Measurements from ENCODE around the gene THRSP.
A peak's percentile ranks its signal among the peaks of the same experiment; 100 is the strongest.
"Not testable (repeated sequence)": the region's sequence is repeated elsewhere in the genome, so short reads cannot be mapped to it uniquely, and the experiment has no call there.

The THRSP gene

DNA sequence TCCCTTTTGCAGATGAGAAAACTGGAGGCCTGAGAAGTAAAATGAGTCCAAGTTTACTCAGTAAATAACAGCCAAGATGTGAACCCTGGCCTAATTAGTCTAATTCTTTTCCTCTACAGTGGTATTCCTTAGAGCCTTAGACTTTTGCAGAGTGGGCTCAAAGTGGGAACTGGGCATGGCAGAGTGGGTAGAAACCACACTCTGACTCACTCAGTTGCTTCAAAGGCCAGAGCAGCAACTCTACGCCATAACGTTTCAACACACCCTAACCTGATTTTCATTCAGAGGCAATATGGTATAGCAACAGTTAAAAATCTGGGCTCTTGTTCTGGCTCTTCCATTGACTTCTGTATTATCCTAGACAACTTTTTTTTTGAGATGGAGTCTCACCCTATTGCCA is 2.8 kb downstream of the THRSP start:
- no peak for DNase-seq (ENCODE audit: low read depth)

DNA sequence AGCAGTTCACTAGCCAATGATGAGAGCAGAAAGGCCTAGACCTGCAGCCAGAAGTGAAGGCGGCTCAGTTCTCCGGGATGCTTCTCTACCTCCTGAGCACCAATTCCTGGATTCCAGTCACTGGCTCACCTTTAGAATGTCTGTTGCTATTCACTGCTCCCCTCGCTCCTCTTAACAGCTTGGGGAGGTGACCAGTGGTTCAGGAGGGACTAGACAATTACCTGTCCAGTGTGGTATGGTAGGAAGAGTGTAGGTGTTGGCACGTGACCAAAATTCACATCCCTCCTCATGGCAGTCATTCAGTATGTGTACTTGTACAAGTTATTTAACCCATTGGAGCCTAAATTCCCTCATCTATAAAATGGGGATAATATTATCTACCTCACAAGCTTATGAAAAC is 4.0 kb downstream of the THRSP start:
- no peak for DNase-seq (ENCODE audit: low read depth)

DNA sequence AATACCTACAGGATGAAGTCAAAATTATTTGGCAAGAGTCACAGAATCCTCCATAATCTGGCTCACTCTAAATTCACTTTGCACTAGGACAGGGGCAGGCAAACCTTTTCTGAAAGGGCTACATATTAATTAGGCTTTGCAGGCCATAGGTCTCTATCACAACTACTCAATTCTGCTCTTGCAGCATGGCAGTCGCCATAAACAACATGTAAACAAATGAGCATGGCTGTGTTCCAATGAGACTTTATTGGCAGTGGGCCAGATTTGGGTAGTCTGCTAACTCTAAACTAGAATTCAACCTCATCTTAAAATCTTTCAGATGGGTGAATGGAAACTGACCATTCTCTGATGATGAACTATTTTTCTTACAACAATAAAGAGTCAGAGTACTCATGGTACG is 5.8 kb downstream of the THRSP start:
- DNase-seq (ENCODE audit: low read depth) = no peak

DNA sequence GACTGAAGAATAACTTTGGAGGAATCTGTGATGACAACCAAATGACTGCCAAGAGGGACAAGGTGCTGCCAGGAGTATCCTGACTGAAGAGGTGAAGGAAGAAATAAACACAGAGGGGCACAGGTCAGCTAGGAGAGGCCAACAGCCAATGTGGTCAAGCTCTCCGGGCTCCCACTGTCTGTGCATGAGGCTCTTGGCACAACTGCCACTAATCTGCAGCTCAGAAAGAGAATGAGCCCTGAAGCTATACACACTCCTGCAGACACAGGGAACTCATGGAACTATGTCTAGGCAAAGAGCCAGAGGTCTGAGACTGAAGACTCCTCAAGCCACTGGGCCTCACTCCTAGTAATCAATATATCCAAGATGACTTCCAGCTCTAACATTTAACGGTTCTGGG is 7.0 kb downstream of the THRSP start:
- DNase-seq (ENCODE audit: low read depth) = no peak

- DNase-seq (ENCODE audit: low read depth) = no peak
These were observed 8.1 kb downstream of the THRSP start for GRCh38 chr11:78071717-78072116.

GRCh38 chr11:78072455-78072854 is 8.8 kb downstream of the THRSP start:
- no peak for DNase-seq (ENCODE audit: low read depth)

DNA sequence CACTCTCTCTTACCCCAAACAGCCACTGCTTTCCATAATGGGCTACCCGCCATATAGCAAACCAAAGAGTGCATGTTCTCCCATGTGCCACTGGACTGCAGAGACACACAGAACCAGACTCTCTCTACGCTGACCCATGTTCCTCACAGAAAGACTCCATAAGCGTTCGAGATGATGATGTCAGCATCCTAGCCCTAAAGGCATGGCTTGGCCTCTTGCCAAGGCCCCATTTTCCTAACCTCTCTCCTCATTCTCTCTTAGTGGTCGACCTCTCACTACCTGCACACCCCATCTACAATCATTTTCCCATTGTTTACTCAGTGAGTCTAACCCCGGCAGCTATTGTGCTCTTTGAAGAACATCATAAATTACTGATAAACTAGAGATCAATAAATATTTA is 11.1 kb downstream of the THRSP start:
- no peak for DNase-seq (ENCODE audit: low read depth)

DNA sequence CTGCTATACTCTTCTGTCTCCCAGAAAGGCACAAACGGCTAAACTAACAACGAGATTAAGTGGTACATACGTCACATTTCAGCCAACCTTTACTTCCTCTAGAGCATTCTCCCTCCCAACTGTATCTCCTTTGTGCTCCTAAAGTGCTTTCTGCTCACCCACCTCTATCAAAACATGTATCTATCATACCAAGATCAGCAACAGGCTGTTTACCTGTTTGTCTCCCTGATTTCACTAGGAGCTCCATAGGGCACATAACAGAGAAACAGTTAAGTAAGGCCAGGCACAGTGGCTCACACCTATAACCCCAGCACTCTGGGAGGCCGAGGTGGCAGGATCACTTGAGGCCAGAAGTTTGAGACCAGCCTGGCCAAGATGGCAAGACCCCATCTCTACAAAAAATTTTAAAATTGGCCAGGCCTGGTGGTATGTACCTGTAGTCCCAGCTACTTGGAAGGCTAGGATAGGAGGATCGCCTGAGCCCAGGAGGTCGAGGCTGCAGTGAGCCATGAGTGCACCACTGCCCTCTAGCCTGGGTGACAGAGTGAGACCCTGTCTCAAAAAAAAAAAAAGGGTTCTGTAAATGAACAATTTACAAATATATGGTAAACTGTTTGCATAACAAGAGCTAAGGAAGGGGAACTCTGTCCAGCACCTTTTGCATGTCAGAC is 13.2 kb downstream of the THRSP start:
- DNase-seq (ENCODE audit: low read depth) = no peak

DNA sequence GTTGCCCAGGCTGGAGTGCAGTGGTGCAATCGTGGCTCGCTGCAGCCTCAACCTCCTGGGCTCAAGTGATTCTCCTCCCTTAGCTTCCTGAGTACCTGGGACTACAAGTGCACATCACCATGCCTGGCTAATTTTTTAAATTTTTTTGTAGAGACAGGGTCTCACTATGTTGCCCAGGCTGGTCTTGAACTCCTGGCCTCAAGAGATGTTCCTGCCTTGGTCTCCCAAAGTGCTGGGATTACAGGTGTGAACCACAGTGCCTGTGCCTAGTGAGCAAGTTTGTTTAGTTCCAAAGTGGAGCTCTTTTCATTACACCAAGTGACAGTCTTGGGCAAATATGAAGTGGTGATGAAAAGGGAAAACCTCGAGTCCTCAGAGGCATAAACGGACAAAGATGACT is 13.9 kb downstream of the THRSP start:
- not testable (repeated sequence) for DNase-seq (ENCODE audit: low read depth)

- DNase-seq (ENCODE audit: low read depth) = no peak
These were observed 14.8 kb downstream of the THRSP start for GRCh38 chr11:78078218-78079167.

GRCh38 chr11:78079232-78080083 is 15.8 kb downstream of the THRSP start, which contains the start of gene NDUFC2:
Gene NDUFC2, minus strand, starts transcription at chr11:78079862. Its CDS starts 118 bp downstream, at chr11:78079744.
- DNase-seq (ENCODE audit: low read depth) = peak; percentile 47

GRCh38 chr11:78080084-78080817 is 16.6 kb downstream of the THRSP start:
- no peak for DNase-seq (ENCODE audit: low read depth)

GRCh38 chr11:78080818-78081495 is 17.3 kb downstream of the THRSP start:
- DNase-seq (ENCODE audit: low read depth) = no peak

DNA sequence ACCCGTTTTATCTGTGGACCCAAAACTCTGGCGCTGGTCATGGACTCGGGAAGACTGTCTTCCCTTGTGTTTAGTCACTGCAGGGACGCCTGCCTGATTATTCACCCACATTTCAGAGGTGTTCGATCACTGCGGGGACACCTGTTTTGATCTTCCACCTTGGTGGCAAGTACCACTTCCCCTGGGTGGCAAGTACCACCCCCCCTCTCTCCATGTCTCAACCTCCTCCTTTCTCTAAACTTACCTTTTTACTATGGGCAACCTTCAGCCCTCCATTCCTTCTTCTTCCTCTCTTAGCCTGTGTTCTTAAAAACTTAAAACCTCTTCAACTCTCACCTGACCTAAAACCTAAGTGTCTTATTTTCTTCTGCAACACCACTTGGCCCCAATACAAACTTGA is 17.9 kb downstream of the THRSP start:
- DNase-seq (ENCODE audit: low read depth) = no peak

DNA sequence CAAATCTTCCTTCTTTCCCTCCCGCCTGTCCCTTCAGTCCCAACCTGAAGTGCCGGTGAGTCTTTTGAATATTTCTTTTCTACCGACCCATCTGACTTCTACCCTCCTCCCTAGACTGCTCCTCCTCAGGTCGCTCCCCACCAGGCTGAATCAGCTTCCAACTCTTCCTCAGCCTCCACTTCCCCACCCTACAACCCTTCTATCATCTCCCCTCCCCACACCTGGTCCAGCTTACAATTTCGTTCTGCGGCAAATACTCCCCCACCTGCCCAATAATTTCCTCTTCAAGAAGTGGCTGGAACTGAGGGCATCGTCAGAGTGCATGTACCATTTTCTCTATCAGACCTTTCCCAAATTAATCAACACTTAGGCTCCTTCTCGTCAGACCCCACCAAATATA is 18.5 kb downstream of the THRSP start:
- no peak for DNase-seq (ENCODE audit: low read depth)

DNA sequence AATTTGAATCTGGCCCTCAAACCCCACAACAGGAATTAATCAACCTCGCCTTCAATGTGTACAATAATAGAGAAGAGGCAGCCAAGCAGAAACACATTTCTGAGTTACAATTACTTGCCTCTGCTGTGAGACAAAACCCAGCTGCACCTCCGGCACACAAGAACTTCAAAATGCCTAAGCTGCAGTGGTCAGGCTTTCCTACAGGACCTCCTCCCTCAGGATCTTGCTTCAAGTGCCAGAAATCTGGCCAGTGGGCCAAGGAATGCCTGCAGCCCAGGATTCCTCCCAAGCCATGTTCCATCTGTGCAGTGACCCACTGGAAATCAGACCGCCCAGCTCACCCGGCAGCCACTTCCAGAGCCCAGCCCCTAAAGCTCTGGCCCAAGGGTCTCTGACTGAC is 19.4 kb downstream of the THRSP start:
- no peak for DNase-seq (ENCODE audit: low read depth)

GRCh38 chr11:78084506-78084905 is 20.8 kb downstream of the THRSP start:
- DNase-seq (ENCODE audit: low read depth) = not testable (repeated sequence)

GRCh38 chr11:78085972-78086371 is 22.3 kb downstream of the THRSP start:
- no peak for DNase-seq (ENCODE audit: low read depth)

DNA sequence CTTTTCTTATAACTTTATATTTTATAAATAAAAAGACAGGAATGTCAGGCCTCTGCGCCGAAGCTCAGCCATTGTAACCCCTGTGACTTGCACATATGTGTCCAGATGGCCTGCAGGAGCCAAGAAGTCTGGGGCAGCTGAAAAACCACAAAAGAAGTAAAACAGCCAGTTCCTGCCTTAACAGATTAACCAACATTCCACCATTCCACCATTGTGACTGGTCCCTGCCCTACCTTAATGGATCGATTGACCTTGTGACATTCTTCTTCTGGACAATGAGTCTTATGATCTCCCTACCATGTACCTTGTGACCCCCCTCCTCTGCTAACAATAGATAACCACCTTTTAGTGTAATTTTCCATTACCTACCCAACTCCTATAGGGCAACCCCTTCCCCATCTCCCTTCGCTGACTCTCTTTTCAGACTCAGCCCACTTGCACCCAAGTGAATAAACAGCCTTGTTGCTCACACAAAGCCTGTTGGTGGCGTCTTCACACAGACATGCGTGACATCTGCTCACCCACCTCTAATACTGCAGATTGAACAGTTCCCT is 22.9 kb downstream of the THRSP start:
- not testable (repeated sequence) for DNase-seq (ENCODE audit: low read depth)

GRCh38 chr11:78094250-78094649 is 30.6 kb downstream of the THRSP start:
- DNase-seq (ENCODE audit: low read depth) = no peak

Data from stimulated activated CD8-positive, alpha-beta memory T cell treated with anti-CD3 and anti-CD28 coated beads, Interleukin-12 subunit alpha, Interleukin-12 subunit beta, amount 100 ng/mL, for 4 hours (primary cell).